Colonic mucosa (tissue), 4 donors: ENCODE data around the gene GPLD1. TPM values are rescaled to one million over a fixed set of nuclear protein-coding genes. Genes with fewer than 3 reads are reported as not detected.

Experiments used
- DNase-seq: peaks from one replicate; pipeline ENCODE4 v3.0.0-alpha.2; 2020
- H3K27ac ChIP-seq: fragments of 200-600 bp; one replicate; pipeline ENCODE4 v1.8.0; 2021
- H3K27me3 ChIP-seq: fragments of 200-600 bp; one replicate; pipeline ENCODE4 v1.8.0; 2021
- H3K36me3 ChIP-seq: fragments of 200-600 bp; one replicate; pipeline ENCODE4 v1.8.0; 2021
- H3K4me1 ChIP-seq: fragments of 200-600 bp; one replicate; pipeline ENCODE4 v1.8.0; 2021; ENCODE audit warnings: mild to moderate bottlenecking
- H3K4me3 ChIP-seq: fragments of 200-600 bp; one replicate; pipeline ENCODE4 v1.8.0; 2021
- H3K9ac ChIP-seq, 2 donors: one replicate each; pipeline ENCODE4 v1.7.0; 2013; ENCODE audit warnings: control low read depth in 2 of 2, low read depth in 2 of 2, low read length in 2 of 2
- H3K9me3 ChIP-seq: fragments of 200-600 bp; one replicate; pipeline ENCODE4 v1.8.0; 2021
- CTCF ChIP-seq: fragments of 200-600 bp; IDR thresholded peaks from one replicate; pipeline ENCODE4 v1.8.0; 2022; ENCODE audit warnings: antibody characterized with exemption, mild to moderate bottlenecking
- intact Hi-C: fragments of 100-400 bp; cut with DNase I; formaldehyde crosslinking; loops from one replicate; pipeline ENCODE4 v1.14.1; 2022
- total RNA-seq, 2 donors: library from RNA; stranded (reverse); fragmentation: NEBNext Ultra II Directional in 1 of 2; extraction: Animal tissue kit (Norgen Biotek cat#: 25700) in 1 of 2; gene quantifications; one replicate each; pipeline ENCODE4 v1.2.1, GENCODE V29; 2021
- donor health status: healthy.
- donor health status: DM: no; HTN: no; CAD: no.
- donor health status: DM: no; HTN: no; CAD: no.

GPLD1 gene
- total RNA-seq, 2 donors from 2014 or later = 0.84 to 0.88 TPM

- H3K27ac ChIP-seq = no peak overlapping the region
- H3K36me3 ChIP-seq = no peaks in the 10 kb centered on the region
- no peaks in the 10 kb centered on the region for H3K4me1 ChIP-seq
- no peak overlapping the region for H3K9ac ChIP-seq
- no peak overlapping the region for H3K4me3 ChIP-seq
- TF ChIP-seq CTCF = no peak
- no peaks in the 10 kb centered on the region for H3K27me3 ChIP-seq
- no peaks in the 10 kb centered on the region for H3K9me3 ChIP-seq
- no peak for DNase-seq
- intact Hi-C loops = no loop called here
Observed at GRCh38 chr6:24454452-24454851, 34.9 kb downstream of the GPLD1 start.

DNA sequence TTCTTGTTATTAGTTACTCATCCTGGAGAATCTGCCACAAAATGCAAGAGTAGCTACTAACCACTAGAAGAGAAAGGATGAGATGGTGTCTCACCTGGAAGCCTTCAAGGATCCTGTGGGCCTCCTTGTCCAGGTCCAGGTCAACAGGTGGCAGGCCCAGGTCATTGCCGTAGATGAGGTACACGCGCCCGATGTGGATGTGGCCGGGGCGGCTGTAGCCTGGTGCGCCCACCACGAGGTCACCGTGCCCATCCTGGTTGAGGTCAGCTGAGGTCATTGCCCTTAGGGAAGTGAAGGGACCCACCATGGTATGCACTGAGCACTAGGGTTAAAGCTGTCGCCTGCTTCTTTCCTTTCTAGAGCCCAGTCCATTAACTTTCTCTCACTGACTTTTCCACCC lies 35.5 kb downstream of the GPLD1 start:
- Histone ChIP-seq H3K27me3 (no peaks in the 10 kb centered on the region), H3K9me3 (no peaks in the 10 kb centered on the region), H3K27ac (no peak overlapping the region), H3K4me3 (no peak overlapping the region), H3K9ac (no peak overlapping the region), H3K4me1 (no peaks in the 10 kb centered on the region), H3K36me3 (no peaks in the 10 kb centered on the region)
- intact Hi-C loops = no loop called here
- DNase-seq = no peak
- no peak for TF ChIP-seq CTCF

DNA sequence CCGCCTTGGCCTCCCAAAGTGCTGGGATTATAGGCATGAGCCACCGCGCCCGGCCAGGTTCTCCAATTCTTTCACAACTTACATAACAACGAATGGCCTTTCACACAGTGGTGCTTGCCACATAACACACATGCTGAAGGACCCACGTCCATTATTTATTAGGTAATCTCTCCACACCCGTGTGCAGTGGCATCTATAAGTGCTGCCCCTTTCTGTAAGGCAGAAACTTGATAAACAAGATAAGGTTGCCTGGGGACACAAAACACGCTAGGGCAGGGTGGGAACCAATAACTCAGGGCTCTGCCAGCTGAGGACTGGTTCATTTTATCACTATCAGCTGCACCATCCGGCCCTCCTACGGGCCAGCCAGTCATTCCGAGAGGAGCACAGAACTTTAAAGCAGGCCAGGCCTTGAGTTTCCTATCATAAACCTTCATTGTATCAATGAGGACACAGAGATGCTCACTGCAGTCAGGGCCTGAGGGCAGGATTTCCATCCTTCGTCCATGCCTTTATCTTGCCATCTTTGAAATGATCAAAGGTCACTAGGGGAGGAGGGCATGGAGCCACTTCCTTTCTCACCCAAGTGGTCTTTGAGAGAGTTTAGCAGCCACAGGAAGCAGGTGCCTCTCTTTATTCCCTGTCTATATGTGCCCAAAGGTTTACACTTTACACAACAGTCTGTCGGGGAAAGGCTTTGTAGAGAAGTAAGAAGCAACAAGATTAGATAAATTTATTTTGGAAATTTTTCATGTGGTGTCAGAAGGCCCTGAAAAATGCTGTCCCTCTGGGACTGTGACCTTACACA lies 37.6 kb downstream of the GPLD1 start:
- H3K4me3 ChIP-seq = no peak overlapping the region
- no peak for TF ChIP-seq CTCF
- no peaks in the 10 kb centered on the region for H3K4me1 ChIP-seq
- H3K9ac ChIP-seq = no peak overlapping the region
- H3K36me3 ChIP-seq = no peaks in the 10 kb centered on the region
- DNase-seq = no peak
- H3K9me3 ChIP-seq = no peaks in the 10 kb centered on the region
- H3K27me3 ChIP-seq = no peaks in the 10 kb centered on the region
- intact Hi-C loops = no loop called here
- no peak overlapping the region for H3K27ac ChIP-seq

DNA sequence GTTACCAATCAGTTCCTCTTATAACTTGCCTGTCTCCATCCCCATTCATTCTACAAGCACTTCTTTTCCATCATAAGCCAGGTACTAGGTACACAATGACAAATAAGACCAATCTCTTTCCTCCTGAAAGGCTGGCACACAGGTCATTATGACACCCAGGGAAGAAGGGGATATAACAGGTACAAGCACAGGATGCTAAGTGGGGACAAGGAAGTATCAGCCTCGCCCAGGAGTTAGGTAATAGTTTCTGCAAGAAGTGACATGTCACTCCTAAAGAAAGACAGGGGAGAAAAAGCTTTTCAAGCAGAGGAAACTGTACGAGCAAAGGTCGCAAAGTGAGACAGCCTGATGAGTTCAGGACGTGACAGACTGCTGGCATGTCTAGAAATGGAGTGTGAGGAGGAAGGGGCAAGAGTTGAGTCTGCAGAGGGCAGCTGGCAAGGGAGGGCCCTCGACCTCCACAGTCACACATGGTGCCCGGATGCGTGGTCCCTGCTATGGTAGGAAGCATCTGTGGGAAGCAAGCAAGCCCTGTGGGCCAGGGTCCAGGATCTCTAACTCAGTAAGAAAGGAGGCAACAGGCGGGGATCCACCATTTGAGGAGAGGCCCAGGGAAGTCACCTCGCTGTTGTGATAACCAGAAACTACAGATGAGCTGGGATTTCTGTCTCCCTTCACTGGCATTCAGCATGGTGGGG lies 40.4 kb downstream of the GPLD1 start:
- Histone ChIP-seq H3K27me3 (no peaks in the 10 kb centered on the region), H3K4me1 (no peaks in the 10 kb centered on the region), H3K9ac (no peak overlapping the region), H3K4me3 (no peak overlapping the region), H3K36me3 (no peaks in the 10 kb centered on the region), H3K9me3 (no peaks in the 10 kb centered on the region), H3K27ac (no peak overlapping the region)
- no peak for TF ChIP-seq CTCF
- intact Hi-C loops = no loop called here
- no peak for DNase-seq

- H3K9ac ChIP-seq = no peak overlapping the region
- no peak overlapping the region for H3K4me3 ChIP-seq
- H3K4me1 ChIP-seq = no peaks in the 10 kb centered on the region
- no peak for DNase-seq
- H3K27me3 ChIP-seq = no peaks in the 10 kb centered on the region
- no peaks in the 10 kb centered on the region for H3K36me3 ChIP-seq
- TF ChIP-seq CTCF = no peak
- intact Hi-C loops = no loop called here
- H3K27ac ChIP-seq = no peak overlapping the region
- H3K9me3 ChIP-seq = no peaks in the 10 kb centered on the region
Observed at GRCh38 chr6:24448396-24448795, 41.0 kb downstream of the GPLD1 start.
